ENCODE data around the gene RAB3C. TPM values are rescaled to one million over a fixed set of nuclear protein-coding genes. Genes with fewer than 3 reads are reported as not detected.

RAB3C gene
- total RNA-seq, 1 donor from 2014 or later, result not detected

- DNase-seq (ENCODE audit: low read depth), result no peak
- TF ChIP-seq CTCF (conservative IDR thresholded peaks at IDR 0.05; ENCODE audit: low read depth, low read length), result no peak
- no peak overlapping the region for H3K4me3 ChIP-seq (ENCODE audit: low read depth, low read length)
Measured at GRCh38 chr5:58740956-58741355, 158.1 kb downstream of the RAB3C start.

GRCh38 chr5:58745350-58745749 is 162.5 kb downstream of the RAB3C start:
- no peak for TF ChIP-seq CTCF (conservative IDR thresholded peaks at IDR 0.05; ENCODE audit: low read depth, low read length)
- no peak for DNase-seq (ENCODE audit: low read depth)

GRCh38 chr5:58746321-58746720 is 163.4 kb downstream of the RAB3C start:
- no peak overlapping the region for H3K4me3 ChIP-seq (ENCODE audit: low read depth, low read length)
- no peak for TF ChIP-seq CTCF (conservative IDR thresholded peaks at IDR 0.05; ENCODE audit: low read depth, low read length)
- no peak for DNase-seq (ENCODE audit: low read depth)

More at GRCh38 chr5:58745350-58745749, 162.5 kb downstream of the RAB3C start:
- no peak overlapping the region for H3K4me3 ChIP-seq (ENCODE audit: low read depth, low read length)

- no peak for TF ChIP-seq CTCF (conservative IDR thresholded peaks at IDR 0.05; ENCODE audit: low read depth, low read length)
- DNase-seq (ENCODE audit: low read depth), result no peak
- H3K4me3 ChIP-seq (ENCODE audit: low read depth, low read length), result no peak overlapping the region
Measured at GRCh38 chr5:58750036-58750435, 167.2 kb downstream of the RAB3C start.

GRCh38 chr5:58751222-58751837 is 168.5 kb downstream of the RAB3C start:
- DNase-seq (ENCODE audit: low read depth), result peak; percentile 38
- no peak overlapping the region for H3K4me3 ChIP-seq (ENCODE audit: low read depth, low read length)
- no peak for TF ChIP-seq CTCF (conservative IDR thresholded peaks at IDR 0.05; ENCODE audit: low read depth, low read length)

- no peak overlapping the region for H3K4me3 ChIP-seq (ENCODE audit: low read depth, low read length)
- no peak for DNase-seq (ENCODE audit: low read depth)
- TF ChIP-seq CTCF (conservative IDR thresholded peaks at IDR 0.05; ENCODE audit: low read depth, low read length), result no peak
Measured at GRCh38 chr5:58752104-58752503, 169.2 kb downstream of the RAB3C start.

- H3K4me3 ChIP-seq (ENCODE audit: low read depth, low read length), result no peak overlapping the region
- no peak for TF ChIP-seq CTCF (conservative IDR thresholded peaks at IDR 0.05; ENCODE audit: low read depth, low read length)
- no peak for DNase-seq (ENCODE audit: low read depth)
Measured at GRCh38 chr5:58753446-58753845, 170.6 kb downstream of the RAB3C start.
